Measurements from ENCODE around the gene SLC22A23.

The SLC22A23 gene

GRCh38 chr6:3379482-3380060 lies 77.3 kb downstream of the SLC22A23 start (continued):
- TF ChIP-seq, protein P1, sequence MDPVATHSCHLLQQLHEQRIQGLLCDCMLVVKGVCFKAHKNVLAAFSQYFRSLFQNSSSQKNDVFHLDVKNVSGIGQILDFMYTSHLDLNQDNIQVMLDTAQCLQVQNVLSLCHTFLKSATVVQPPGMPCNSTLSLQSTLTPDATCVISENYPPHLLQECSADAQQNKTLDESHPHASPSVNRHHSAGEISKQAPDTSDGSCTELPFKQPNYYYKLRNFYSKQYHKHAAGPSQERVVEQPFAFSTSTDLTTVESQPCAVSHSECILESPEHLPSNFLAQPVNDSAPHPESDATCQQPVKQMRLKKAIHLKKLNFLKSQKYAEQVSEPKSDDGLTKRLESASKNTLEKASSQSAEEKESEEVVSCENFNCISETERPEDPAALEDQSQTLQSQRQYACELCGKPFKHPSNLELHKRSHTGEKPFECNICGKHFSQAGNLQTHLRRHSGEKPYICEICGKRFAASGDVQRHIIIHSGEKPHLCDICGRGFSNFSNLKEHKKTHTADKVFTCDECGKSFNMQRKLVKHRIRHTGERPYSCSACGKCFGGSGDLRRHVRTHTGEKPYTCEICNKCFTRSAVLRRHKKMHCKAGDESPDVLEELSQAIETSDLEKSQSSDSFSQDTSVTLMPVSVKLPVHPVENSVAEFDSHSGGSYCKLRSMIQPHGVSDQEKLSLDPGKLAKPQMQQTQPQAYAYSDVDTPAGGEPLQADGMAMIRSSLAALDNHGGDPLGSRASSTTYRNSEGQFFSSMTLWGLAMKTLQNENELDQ (tag by site-specific recombination; IDR thresholded peaks at IDR 0.05; ENCODE audit: low read depth): no peak
- no peak for TF ChIP-seq ZNF350 (tag by site-specific recombination; IDR thresholded peaks at IDR 0.05)
- no peak for TF ChIP-seq KLF17 (tag by site-specific recombination; IDR thresholded peaks at IDR 0.05)
- no peak for TF ChIP-seq ZNF175 (tag by site-specific recombination; IDR thresholded peaks at IDR 0.05)
- TF ChIP-seq ZNF677 (tag by site-specific recombination; IDR thresholded peaks at IDR 0.05): no peak
- TF ChIP-seq ZNF623 (tag by site-specific recombination; IDR thresholded peaks at IDR 0.05): no peak
- TF ChIP-seq ZIC2 (tag by site-specific recombination; IDR thresholded peaks at IDR 0.05): peak; percentile 78
- TF ChIP-seq, protein P2, sequence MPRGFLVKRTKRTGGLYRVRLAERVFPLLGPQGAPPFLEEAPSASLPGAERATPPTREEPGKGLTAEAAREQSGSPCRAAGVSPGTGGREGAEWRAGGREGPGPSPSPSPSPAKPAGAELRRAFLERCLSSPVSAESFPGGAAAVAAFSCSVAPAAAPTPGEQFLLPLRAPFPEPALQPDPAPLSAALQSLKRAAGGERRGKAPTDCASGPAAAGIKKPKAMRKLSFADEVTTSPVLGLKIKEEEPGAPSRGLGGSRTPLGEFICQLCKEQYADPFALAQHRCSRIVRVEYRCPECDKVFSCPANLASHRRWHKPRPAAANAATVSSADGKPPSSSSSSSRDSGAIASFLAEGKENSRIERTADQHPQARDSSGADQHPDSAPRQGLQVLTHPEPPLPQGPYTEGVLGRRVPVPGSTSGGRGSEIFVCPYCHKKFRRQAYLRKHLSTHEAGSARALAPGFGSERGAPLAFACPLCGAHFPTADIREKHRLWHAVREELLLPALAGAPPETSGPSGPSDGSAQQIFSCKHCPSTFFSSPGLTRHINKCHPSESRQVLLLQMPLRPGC (tag by site-specific recombination; IDR thresholded peaks at IDR 0.05): no peak
- TF ChIP-seq ZFP41 (tag by site-specific recombination; IDR thresholded peaks at IDR 0.05; ENCODE audit: borderline replicate concordance): no peak
- TF ChIP-seq GLIS1 (tag by site-specific recombination; IDR thresholded peaks at IDR 0.05): no peak
- no peak for TF ChIP-seq ZNF23 (tag by site-specific recombination; IDR thresholded peaks at IDR 0.05; ENCODE audit: borderline replicate concordance)
- no peak for TF ChIP-seq SP3 (tag by site-specific recombination; IDR thresholded peaks at IDR 0.05)
- TF ChIP-seq ZNF621 (tag by site-specific recombination; IDR thresholded peaks at IDR 0.05): no peak
- TF ChIP-seq ZNF585B (tag by site-specific recombination; IDR thresholded peaks at IDR 0.05): no peak
- no peak for TF ChIP-seq ZNF132 (tag by site-specific recombination; IDR thresholded peaks at IDR 0.05; ENCODE audit: borderline replicate concordance)
- TF ChIP-seq IKZF3 (tag by site-specific recombination; IDR thresholded peaks at IDR 0.05): no peak
- TF ChIP-seq, protein P3, sequence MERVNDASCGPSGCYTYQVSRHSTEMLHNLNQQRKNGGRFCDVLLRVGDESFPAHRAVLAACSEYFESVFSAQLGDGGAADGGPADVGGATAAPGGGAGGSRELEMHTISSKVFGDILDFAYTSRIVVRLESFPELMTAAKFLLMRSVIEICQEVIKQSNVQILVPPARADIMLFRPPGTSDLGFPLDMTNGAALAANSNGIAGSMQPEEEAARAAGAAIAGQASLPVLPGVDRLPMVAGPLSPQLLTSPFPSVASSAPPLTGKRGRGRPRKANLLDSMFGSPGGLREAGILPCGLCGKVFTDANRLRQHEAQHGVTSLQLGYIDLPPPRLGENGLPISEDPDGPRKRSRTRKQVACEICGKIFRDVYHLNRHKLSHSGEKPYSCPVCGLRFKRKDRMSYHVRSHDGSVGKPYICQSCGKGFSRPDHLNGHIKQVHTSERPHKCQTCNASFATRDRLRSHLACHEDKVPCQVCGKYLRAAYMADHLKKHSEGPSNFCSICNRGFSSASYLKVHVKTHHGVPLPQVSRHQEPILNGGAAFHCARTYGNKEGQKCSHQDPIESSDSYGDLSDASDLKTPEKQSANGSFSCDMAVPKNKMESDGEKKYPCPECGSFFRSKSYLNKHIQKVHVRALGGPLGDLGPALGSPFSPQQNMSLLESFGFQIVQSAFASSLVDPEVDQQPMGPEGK (tag by site-specific recombination; IDR thresholded peaks at IDR 0.05): no peak
- TF ChIP-seq ZNF24 (tag by site-specific recombination; IDR thresholded peaks at IDR 0.05): peak; percentile 19; the same call in 1 of the 2 replicates
- TF ChIP-seq ZNF18 (tag by site-specific recombination; IDR thresholded peaks at IDR 0.05): no peak
- TF ChIP-seq, protein P4, sequence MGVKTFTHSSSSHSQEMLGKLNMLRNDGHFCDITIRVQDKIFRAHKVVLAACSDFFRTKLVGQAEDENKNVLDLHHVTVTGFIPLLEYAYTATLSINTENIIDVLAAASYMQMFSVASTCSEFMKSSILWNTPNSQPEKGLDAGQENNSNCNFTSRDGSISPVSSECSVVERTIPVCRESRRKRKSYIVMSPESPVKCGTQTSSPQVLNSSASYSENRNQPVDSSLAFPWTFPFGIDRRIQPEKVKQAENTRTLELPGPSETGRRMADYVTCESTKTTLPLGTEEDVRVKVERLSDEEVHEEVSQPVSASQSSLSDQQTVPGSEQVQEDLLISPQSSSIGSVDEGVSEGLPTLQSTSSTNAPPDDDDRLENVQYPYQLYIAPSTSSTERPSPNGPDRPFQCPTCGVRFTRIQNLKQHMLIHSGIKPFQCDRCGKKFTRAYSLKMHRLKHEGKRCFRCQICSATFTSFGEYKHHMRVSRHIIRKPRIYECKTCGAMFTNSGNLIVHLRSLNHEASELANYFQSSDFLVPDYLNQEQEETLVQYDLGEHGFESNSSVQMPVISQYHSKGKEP (tag by site-specific recombination; IDR thresholded peaks at IDR 0.05): peak; percentile 50; the same call in 1 of the 2 replicates
- no peak for TF ChIP-seq ZNF211 (tag by site-specific recombination; IDR thresholded peaks at IDR 0.05; ENCODE audit: low read depth)
- TF ChIP-seq ZNF174 (tag by site-specific recombination; IDR thresholded peaks at IDR 0.05): no peak
- no peak for TF ChIP-seq ZNF571 (tag by site-specific recombination; IDR thresholded peaks at IDR 0.05)
- TF ChIP-seq ZNF510 (tag by site-specific recombination; IDR thresholded peaks at IDR 0.05; ENCODE audit: insufficient replicate concordance): no peak
- TF ChIP-seq, protein P5, sequence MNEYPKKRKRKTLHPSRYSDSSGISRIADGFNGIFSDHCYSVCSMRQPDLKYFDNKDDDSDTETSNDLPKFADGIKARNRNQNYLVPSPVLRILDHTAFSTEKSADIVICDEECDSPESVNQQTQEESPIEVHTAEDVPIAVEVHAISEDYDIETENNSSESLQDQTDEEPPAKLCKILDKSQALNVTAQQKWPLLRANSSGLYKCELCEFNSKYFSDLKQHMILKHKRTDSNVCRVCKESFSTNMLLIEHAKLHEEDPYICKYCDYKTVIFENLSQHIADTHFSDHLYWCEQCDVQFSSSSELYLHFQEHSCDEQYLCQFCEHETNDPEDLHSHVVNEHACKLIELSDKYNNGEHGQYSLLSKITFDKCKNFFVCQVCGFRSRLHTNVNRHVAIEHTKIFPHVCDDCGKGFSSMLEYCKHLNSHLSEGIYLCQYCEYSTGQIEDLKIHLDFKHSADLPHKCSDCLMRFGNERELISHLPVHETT (tag by site-specific recombination; IDR thresholded peaks at IDR 0.05): 0 out of 2 replicates have a peak, but pooled peaks have one; percentile 17
- no peak for TF ChIP-seq ZFHX2 (tag by site-specific recombination; conservative IDR thresholded peaks at IDR 0.05)
- TF ChIP-seq ZFP37 (tag by site-specific recombination; IDR thresholded peaks at IDR 0.05): no peak
- no peak for TF ChIP-seq ZNF830 (tag by site-specific recombination; IDR thresholded peaks at IDR 0.05; ENCODE audit: low read depth)
